HepG2 (cell line): ENCODE results near the gene SMARCB1. TPM values are rescaled to one million over a fixed set of nuclear protein-coding genes. Genes with fewer than 3 reads are reported as not detected.
A peak's percentile ranks its signal among the peaks of the same experiment; 100 is the strongest.

ENCODE experiments used
- AFF4 ChIP-seq: sonication (generic); formaldehyde crosslinking; IDR thresholded peaks from 2 replicates; pipeline ENCODE4 v1.4.0; 2020; ENCODE audit warnings: missing genetic modification reagents
- ATF3 ChIP-seq: sonication (generic); formaldehyde crosslinking; IDR thresholded peaks from 2 replicates; pipeline ENCODE4 v1.4.0; 2020; ENCODE audit warnings: missing genetic modification reagents
- HMGA1 ChIP-seq: sonication (generic); formaldehyde crosslinking; conservative IDR thresholded peaks from 2 replicates; pipeline ENCODE4 v1.4.0; 2020; ENCODE audit warnings: missing genetic modification reagents
- IKZF1 ChIP-seq: fragments of 450-650 bp; IDR thresholded peaks from 2 replicates; pipeline ENCODE4 v1.7.1; 2016
- JDP2 ChIP-seq: sonication (generic); formaldehyde crosslinking; IDR thresholded peaks from 2 replicates; pipeline ENCODE4 v1.8.1; 2022; ENCODE audit warnings: missing genetic modification reagents, borderline replicate concordance
- JUN ChIP-seq: sonication (generic); formaldehyde crosslinking; IDR thresholded peaks from 2 replicates; pipeline ENCODE4 v1.4.0; 2020; ENCODE audit warnings: mild to moderate bottlenecking, missing genetic modification reagents
- KDM6A ChIP-seq: IDR thresholded peaks from 2 replicates; pipeline ENCODE4 v1.6.1; 2016; ENCODE audit warnings: low read depth
- MYPOP ChIP-seq: sonication (generic); formaldehyde crosslinking; IDR thresholded peaks from 2 replicates; pipeline ENCODE4 v1.8.1; 2023; ENCODE audit warnings: mild to moderate bottlenecking, moderate library complexity, missing genetic modification reagents
- POLR2AphosphoS5 ChIP-seq: IDR thresholded peaks from 2 replicates; pipeline ENCODE4 v1.6.1; 2012; ENCODE audit warnings: low read depth, low read length
- SALL1 ChIP-seq: sonication (generic); formaldehyde crosslinking; IDR thresholded peaks from 2 replicates; pipeline ENCODE4 v1.8.0; 2022; ENCODE audit warnings: mild to moderate bottlenecking, missing genetic modification reagents
- SAP130 ChIP-seq: IDR thresholded peaks from 2 replicates; pipeline ENCODE4 v1.6.1; 2016; ENCODE audit warnings: low read depth
- TOE1 ChIP-seq: sonication (generic); formaldehyde crosslinking; IDR thresholded peaks from 2 replicates; pipeline ENCODE4 v1.4.0; 2020; ENCODE audit warnings: mild to moderate bottlenecking, missing genetic modification reagents
- ZBTB1 ChIP-seq: sonication (generic); formaldehyde crosslinking; IDR thresholded peaks from 2 replicates; pipeline ENCODE4 v1.4.0; 2020; ENCODE audit warnings: missing genetic modification reagents, borderline replicate concordance
- ZBTB10 ChIP-seq: sonication (generic); formaldehyde crosslinking; IDR thresholded peaks from 2 replicates; pipeline ENCODE4 v1.4.0; 2020; ENCODE audit warnings: missing genetic modification reagents, borderline replicate concordance
- ZFAT ChIP-seq: sonication (generic); formaldehyde crosslinking; conservative IDR thresholded peaks from 2 replicates; pipeline ENCODE4 v1.8.1; 2023; ENCODE audit warnings: missing genetic modification reagents, inconsistent platforms
- ZFP1 ChIP-seq: IDR thresholded peaks from 2 replicates; pipeline ENCODE4 v1.6.1; 2016
- ZFYVE20 ChIP-seq: sonication (generic); formaldehyde crosslinking; IDR thresholded peaks from 2 replicates; pipeline ENCODE4 v1.8.0; 2023; ENCODE audit warnings: low read depth, mild to moderate bottlenecking, moderate library complexity, missing genetic modification reagents, borderline replicate concordance
- ZNF333 ChIP-seq: sonication (generic); formaldehyde crosslinking; IDR thresholded peaks from 2 replicates; pipeline ENCODE4 v1.4.0; 2020; ENCODE audit warnings: mild to moderate bottlenecking, missing genetic modification reagents, borderline replicate concordance
- ZNF460 ChIP-seq: sonication (generic); formaldehyde crosslinking; IDR thresholded peaks from 2 replicates; pipeline ENCODE4 v1.5.1; 2020; ENCODE audit warnings: missing genetic modification reagents, mild to moderate bottlenecking, borderline replicate concordance
- ZNF547 ChIP-seq: sonication (generic); formaldehyde crosslinking; IDR thresholded peaks from 2 replicates; pipeline ENCODE4 v1.5.1; 2020; ENCODE audit warnings: mild to moderate bottlenecking, missing genetic modification reagents
- ZNF598 ChIP-seq: sonication (generic); formaldehyde crosslinking; IDR thresholded peaks from 2 replicates; pipeline ENCODE4 v1.5.1; 2020; ENCODE audit warnings: mild to moderate bottlenecking, missing genetic modification reagents, borderline replicate concordance
- ZNF672 ChIP-seq: sonication (generic); formaldehyde crosslinking; IDR thresholded peaks from 2 replicates; pipeline ENCODE4 v1.8.1; 2022; ENCODE audit warnings: missing genetic modification reagents
- ZSCAN30 ChIP-seq: sonication (generic); formaldehyde crosslinking; IDR thresholded peaks from 2 replicates; pipeline ENCODE4 v1.5.0; 2020; ENCODE audit warnings: mild to moderate bottlenecking, missing genetic modification reagents
- polyA plus RNA-seq, 8 experiments: library from polyadenylated mRNA; depleted of rRNA in 3 of 8; stranded (reverse) in 7 of 8; unstranded in 1 of 8; fragments of >200 nt; fragmentation: Illumina TruSeq in 4 of 8; extraction: Trizol in 4 of 8; gene quantifications; 2 replicates each; pipeline versions ENCODE4 v1.2.1 to v1.2.3, GENCODE V29; 2011 to 2016; ENCODE audit warnings: low read depth in 4 of 8, missing spikeins in 1 of 8, mixed read lengths in 1 of 8; ENCODE audit not compliant: insufficient read depth in 1 of 8
- total RNA-seq, 5 experiments: library from RNA; depleted of rRNA; stranded (reverse); fragments of >200 nt; fragmentation: Illumina TruSeq; extraction: Trizol; gene quantifications; 2 replicates each; pipeline ENCODE4 v1.2.3, GENCODE V29; 2016; ENCODE audit warnings: low read depth in 1 of 5

The SMARCB1 gene
- total and polyA plus RNA-seq, 2 of the 13 experiments (the other 11 are each of a cell fraction or from before 2014, with no cell fraction given) = 74.0 to 166 TPM

DNA sequence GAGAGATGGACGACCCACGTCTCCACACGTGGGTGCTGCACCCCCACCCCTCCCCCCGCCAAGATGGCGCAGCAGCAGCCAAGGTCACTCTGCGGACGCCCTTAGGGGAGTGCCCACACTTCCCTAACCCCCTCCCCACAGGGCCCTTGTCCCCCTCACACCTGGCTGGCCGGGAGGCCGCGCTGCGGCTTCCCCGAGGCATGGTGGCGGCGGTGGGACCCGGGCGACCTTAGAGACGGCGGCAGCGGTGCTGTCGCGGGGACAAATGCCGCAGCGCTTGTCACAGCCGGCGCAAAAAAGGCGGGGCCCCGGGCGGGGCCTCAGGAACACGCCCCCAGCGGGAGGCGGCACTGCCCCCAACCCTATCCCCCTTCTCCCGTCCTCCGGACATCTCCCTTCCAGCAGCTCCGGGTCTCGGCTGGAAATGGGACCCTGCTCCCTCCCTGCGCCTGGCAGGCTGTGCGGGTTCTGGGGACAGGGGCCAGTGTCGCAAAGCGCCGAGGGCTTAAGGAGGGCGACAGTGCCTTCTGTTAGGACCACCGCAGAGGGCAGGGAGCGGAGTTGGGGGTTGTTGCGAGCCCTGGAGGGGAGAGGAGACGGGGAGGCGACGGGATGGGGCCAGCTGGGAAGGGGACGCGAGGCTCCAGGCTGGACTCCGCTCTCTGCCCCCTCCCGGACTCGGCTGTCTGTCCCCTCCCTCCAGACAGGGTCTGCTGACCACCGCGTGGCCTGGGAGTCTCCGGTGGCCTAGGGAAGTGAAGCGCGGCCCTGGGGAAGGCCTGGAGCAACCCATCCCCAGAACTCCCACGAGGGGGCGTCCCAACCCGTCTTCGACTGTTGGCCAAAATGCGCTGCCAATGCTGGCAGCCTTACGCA lies 18.9 kb upstream of the SMARCB1 start, which contains the start of gene CHCHD10 (continued):
- TF ChIP-seq TOE1 (CRISPR knock-in tag) (0 out of 2 replicates have a peak, but pooled peaks have one; percentile 60), POLR2AphosphoS5 (peak; percentile 77), ZFAT (CRISPR knock-in tag) (no peak), JDP2 (CRISPR knock-in tag) (no peak), ZBTB1 (CRISPR knock-in tag) (no peak), ZNF547 (CRISPR knock-in tag) (peak; percentile 54; the same call in 1 of the 2 replicates), ZNF333 (no peak), IKZF1 (no peak), ZFP1 (CRISPR knock-in tag) (no peak), KDM6A (CRISPR knock-in tag) (no peak), ATF3 (CRISPR knock-in tag) (no peak), ZNF672 (CRISPR knock-in tag) (no peak), JUN (CRISPR knock-in tag) (0 out of 2 replicates have a peak, but pooled peaks have one; percentile 40), ZNF460 (CRISPR knock-in tag) (peak; percentile 44; the same call in 1 of the 2 replicates), ZBTB10 (CRISPR knock-in tag) (peak; percentile 81), ZSCAN30 (CRISPR knock-in tag) (no peak), ZNF598 (CRISPR knock-in tag) (peak; percentile 35; the same call in 1 of the 2 replicates), AFF4 (CRISPR knock-in tag) (no peak), MYPOP (CRISPR knock-in tag) (peak; percentile 91), ZFYVE20 (CRISPR knock-in tag) (no peak), SALL1 (CRISPR knock-in tag) (peak; percentile 49), SAP130 (peak; percentile 65), HMGA1 (CRISPR knock-in tag) (no peak)
